ENCODE data around the gene WDFY3.

WDFY3 gene

GRCh38 chr4:84965553-84966381 lies 723 bp downstream of the WDFY3 start:
- Histone ChIP-seq H3K4me1 (ENCODE audit: control insufficient read depth, insufficient read depth, low read length) (peaks cover 4% of the 10 kb centered on the region), H3K36me3 (ENCODE audit: control insufficient read depth, insufficient read depth, low read length) (no peaks in the 10 kb centered on the region)

GRCh38 chr4:84964995-84965552 lies 1.4 kb downstream of the WDFY3 start:
- H3K9me3 ChIP-seq (ENCODE audit: control insufficient read depth, insufficient read depth, low read length): no peaks in the 10 kb centered on the region
- H3K4me1 ChIP-seq (ENCODE audit: control insufficient read depth, insufficient read depth, low read length): no peaks in the 10 kb centered on the region
- H3K9ac ChIP-seq (ENCODE audit: low read depth, low read length): peak overlapping the region; percentile 0
- H3K27me3 ChIP-seq (ENCODE audit: control insufficient read depth, insufficient read depth, low read length): no peaks in the 10 kb centered on the region
- no peaks in the 10 kb centered on the region for H3K36me3 ChIP-seq (ENCODE audit: control insufficient read depth, insufficient read depth, low read length)
- H3K4me3 ChIP-seq (ENCODE audit: low read depth, low read length): peak overlapping the region; percentile 67

More at GRCh38 chr4:84965553-84966381, 723 bp downstream of the WDFY3 start:
- peak overlapping the region; percentile 67 for H3K4me3 ChIP-seq (ENCODE audit: low read depth, low read length)
- H3K27me3 ChIP-seq (ENCODE audit: control insufficient read depth, insufficient read depth, low read length): no peaks in the 10 kb centered on the region
- no peaks in the 10 kb centered on the region for H3K9me3 ChIP-seq (ENCODE audit: control insufficient read depth, insufficient read depth, low read length)
- peak overlapping the region; percentile 47 for H3K9ac ChIP-seq (ENCODE audit: low read depth, low read length)

GRCh38 chr4:84962102-84962501 lies 4.4 kb downstream of the WDFY3 start:
- no peak overlapping the region for H3K9ac ChIP-seq (ENCODE audit: low read depth, low read length)
- no peaks in the 10 kb centered on the region for H3K4me1 ChIP-seq (ENCODE audit: control insufficient read depth, insufficient read depth, low read length)
- H3K27me3 ChIP-seq (ENCODE audit: control insufficient read depth, insufficient read depth, low read length): no peaks in the 10 kb centered on the region
- H3K4me3 ChIP-seq (ENCODE audit: low read depth, low read length): no peak overlapping the region
- H3K9me3 ChIP-seq (ENCODE audit: control insufficient read depth, insufficient read depth, low read length): no peaks in the 10 kb centered on the region
- H3K36me3 ChIP-seq (ENCODE audit: control insufficient read depth, insufficient read depth, low read length): no peaks in the 10 kb centered on the region

GRCh38 chr4:84958434-84958833 lies 8.1 kb downstream of the WDFY3 start:
- H3K9me3 ChIP-seq (ENCODE audit: control insufficient read depth, insufficient read depth, low read length): no peaks in the 10 kb centered on the region
- no peaks in the 10 kb centered on the region for H3K27me3 ChIP-seq (ENCODE audit: control insufficient read depth, insufficient read depth, low read length)
- no peaks in the 10 kb centered on the region for H3K36me3 ChIP-seq (ENCODE audit: control insufficient read depth, insufficient read depth, low read length)
- no peak overlapping the region for H3K9ac ChIP-seq (ENCODE audit: low read depth, low read length)
- peaks cover 4% of the 10 kb centered on the region for H3K4me1 ChIP-seq (ENCODE audit: control insufficient read depth, insufficient read depth, low read length)
- H3K4me3 ChIP-seq (ENCODE audit: low read depth, low read length): no peak overlapping the region

- no peak overlapping the region for H3K4me3 ChIP-seq (ENCODE audit: low read depth, low read length)
- no peaks in the 10 kb centered on the region for H3K27me3 ChIP-seq (ENCODE audit: control insufficient read depth, insufficient read depth, low read length)
- no peaks in the 10 kb centered on the region for H3K9me3 ChIP-seq (ENCODE audit: control insufficient read depth, insufficient read depth, low read length)
- no peak overlapping the region for H3K9ac ChIP-seq (ENCODE audit: low read depth, low read length)
- no peaks in the 10 kb centered on the region for H3K36me3 ChIP-seq (ENCODE audit: control insufficient read depth, insufficient read depth, low read length)
- peaks cover 4% of the 10 kb centered on the region for H3K4me1 ChIP-seq (ENCODE audit: control insufficient read depth, insufficient read depth, low read length)
Measured at GRCh38 chr4:84957514-84958420, 8.7 kb downstream of the WDFY3 start.

GRCh38 chr4:84956014-84956413 lies 10.5 kb downstream of the WDFY3 start:
- H3K36me3 ChIP-seq (ENCODE audit: control insufficient read depth, insufficient read depth, low read length): no peaks in the 10 kb centered on the region
- no peak overlapping the region for H3K9ac ChIP-seq (ENCODE audit: low read depth, low read length)
- peaks cover 4% of the 10 kb centered on the region for H3K4me1 ChIP-seq (ENCODE audit: control insufficient read depth, insufficient read depth, low read length)
- no peak overlapping the region for H3K4me3 ChIP-seq (ENCODE audit: low read depth, low read length)
- H3K27me3 ChIP-seq (ENCODE audit: control insufficient read depth, insufficient read depth, low read length): no peaks in the 10 kb centered on the region
- no peaks in the 10 kb centered on the region for H3K9me3 ChIP-seq (ENCODE audit: control insufficient read depth, insufficient read depth, low read length)

- H3K9ac ChIP-seq (ENCODE audit: low read depth, low read length): no peak overlapping the region
- no peak overlapping the region for H3K4me3 ChIP-seq (ENCODE audit: low read depth, low read length)
- no peaks in the 10 kb centered on the region for H3K9me3 ChIP-seq (ENCODE audit: control insufficient read depth, insufficient read depth, low read length)
- H3K36me3 ChIP-seq (ENCODE audit: control insufficient read depth, insufficient read depth, low read length): no peaks in the 10 kb centered on the region
- peaks cover 4% of the 10 kb centered on the region for H3K4me1 ChIP-seq (ENCODE audit: control insufficient read depth, insufficient read depth, low read length)
- no peaks in the 10 kb centered on the region for H3K27me3 ChIP-seq (ENCODE audit: control insufficient read depth, insufficient read depth, low read length)
Measured at GRCh38 chr4:84954982-84955567, 11.4 kb downstream of the WDFY3 start.

GRCh38 chr4:84952776-84953175 lies 13.7 kb downstream of the WDFY3 start:
- no peaks in the 10 kb centered on the region for H3K27me3 ChIP-seq (ENCODE audit: control insufficient read depth, insufficient read depth, low read length)
- no peaks in the 10 kb centered on the region for H3K36me3 ChIP-seq (ENCODE audit: control insufficient read depth, insufficient read depth, low read length)
- peaks cover 4% of the 10 kb centered on the region for H3K4me1 ChIP-seq (ENCODE audit: control insufficient read depth, insufficient read depth, low read length)
- H3K4me3 ChIP-seq (ENCODE audit: low read depth, low read length): no peak overlapping the region
- H3K9ac ChIP-seq (ENCODE audit: low read depth, low read length): no peak overlapping the region
- H3K9me3 ChIP-seq (ENCODE audit: control insufficient read depth, insufficient read depth, low read length): no peaks in the 10 kb centered on the region

- H3K4me3 ChIP-seq (ENCODE audit: low read depth, low read length): no peak overlapping the region
- no peaks in the 10 kb centered on the region for H3K9me3 ChIP-seq (ENCODE audit: control insufficient read depth, insufficient read depth, low read length)
- H3K27me3 ChIP-seq (ENCODE audit: control insufficient read depth, insufficient read depth, low read length): no peaks in the 10 kb centered on the region
- no peaks in the 10 kb centered on the region for H3K36me3 ChIP-seq (ENCODE audit: control insufficient read depth, insufficient read depth, low read length)
- no peak overlapping the region for H3K9ac ChIP-seq (ENCODE audit: low read depth, low read length)
- H3K4me1 ChIP-seq (ENCODE audit: control insufficient read depth, insufficient read depth, low read length): peaks cover 4% of the 10 kb centered on the region
Measured at GRCh38 chr4:84952004-84952403, 14.5 kb downstream of the WDFY3 start.

- H3K9ac ChIP-seq (ENCODE audit: low read depth, low read length): no peak overlapping the region
- no peaks in the 10 kb centered on the region for H3K36me3 ChIP-seq (ENCODE audit: control insufficient read depth, insufficient read depth, low read length)
- H3K4me3 ChIP-seq (ENCODE audit: low read depth, low read length): no peak overlapping the region
- H3K4me1 ChIP-seq (ENCODE audit: control insufficient read depth, insufficient read depth, low read length): no peaks in the 10 kb centered on the region
- H3K27me3 ChIP-seq (ENCODE audit: control insufficient read depth, insufficient read depth, low read length): no peaks in the 10 kb centered on the region
- H3K9me3 ChIP-seq (ENCODE audit: control insufficient read depth, insufficient read depth, low read length): no peaks in the 10 kb centered on the region
Measured at GRCh38 chr4:84948056-84948455, 18.4 kb downstream of the WDFY3 start.

- no peak overlapping the region for H3K9ac ChIP-seq (ENCODE audit: low read depth, low read length)
- peaks cover 2% of the 10 kb centered on the region for H3K36me3 ChIP-seq (ENCODE audit: control insufficient read depth, insufficient read depth, low read length)
- H3K9me3 ChIP-seq (ENCODE audit: control insufficient read depth, insufficient read depth, low read length): no peaks in the 10 kb centered on the region
- H3K27me3 ChIP-seq (ENCODE audit: control insufficient read depth, insufficient read depth, low read length): no peaks in the 10 kb centered on the region
- H3K4me1 ChIP-seq (ENCODE audit: control insufficient read depth, insufficient read depth, low read length): no peaks in the 10 kb centered on the region
- H3K4me3 ChIP-seq (ENCODE audit: low read depth, low read length): no peak overlapping the region
Measured at GRCh38 chr4:84944947-84945346, 21.5 kb downstream of the WDFY3 start.
